ENCODE measurements around the gene PER2.
A peak's percentile ranks its signal among the peaks of the same experiment; 100 is the strongest.
"Not testable (repeated sequence)": the region's sequence is repeated elsewhere in the genome, so short reads cannot be mapped to it uniquely, and the experiment has no call there.

The PER2 gene

GRCh38 chr2:238320648-238321281 lies 32.4 kb upstream of the PER2 start:
- peak overlapping the region; percentile 67 for H3K4me3 ChIP-seq (ENCODE audit: low read length)
- TF ChIP-seq CTCF (conservative IDR thresholded peaks at IDR 0.05; ENCODE audit: low read length), result no peak
- DNase-seq (ENCODE audit: low read depth), result peak; percentile 18

- peak within 1 kb of the TSS; percentile 70 for H3K4me3 ChIP-seq (ENCODE audit: low read length)
- peak; percentile 89 for DNase-seq (ENCODE audit: low read depth)
- no peak for TF ChIP-seq CTCF (conservative IDR thresholded peaks at IDR 0.05; ENCODE audit: low read length)
Observed at GRCh38 chr2:238320246-238320647, 31.8 kb upstream of the PER2 start, which contains the start of gene TRAF3IP1. Gene TRAF3IP1 (plus strand): TSS chr2:238320518. CDS start chr2:238320663, 145 bp downstream.

GRCh38 chr2:238315031-238315595 lies 26.7 kb upstream of the PER2 start:
- H3K4me3 ChIP-seq (ENCODE audit: low read length), result no peak overlapping the region
- no peak for TF ChIP-seq CTCF (conservative IDR thresholded peaks at IDR 0.05; ENCODE audit: low read length)
- no peak for DNase-seq (ENCODE audit: low read depth)

GRCh38 chr2:238314576-238314975 lies 26.2 kb upstream of the PER2 start:
- no peak for TF ChIP-seq CTCF (conservative IDR thresholded peaks at IDR 0.05; ENCODE audit: low read length)
- no peak overlapping the region for H3K4me3 ChIP-seq (ENCODE audit: low read length)
- no peak for DNase-seq (ENCODE audit: low read depth)

- TF ChIP-seq CTCF (conservative IDR thresholded peaks at IDR 0.05; ENCODE audit: low read length), result no peak
- H3K4me3 ChIP-seq (ENCODE audit: low read length), result no peak overlapping the region
- no peak for DNase-seq (ENCODE audit: low read depth)
Observed at GRCh38 chr2:238313991-238314350, 25.6 kb upstream of the PER2 start.

- no peak overlapping the region for H3K4me3 ChIP-seq (ENCODE audit: low read length)
- DNase-seq (ENCODE audit: low read depth), result no peak
- no peak for TF ChIP-seq CTCF (conservative IDR thresholded peaks at IDR 0.05; ENCODE audit: low read length)
Observed at GRCh38 chr2:238313289-238313990, 25.0 kb upstream of the PER2 start.

- DNase-seq (ENCODE audit: low read depth); H3K4me3 ChIP-seq (ENCODE audit: low read length): not testable (repeated sequence)
Observed at GRCh38 chr2:238310721-238311120, 22.3 kb upstream of the PER2 start.
